Measurements from ENCODE around the gene MVP.

GRCh38 chr16:29814592-29814991, 5.7 kb upstream of the MVP start:
- no peak for TF ChIP-seq CTCF (conservative IDR thresholded peaks at IDR 0.05; ENCODE audit: low read length)
- no peak for TF ChIP-seq EZH2phosphoT487 (IDR thresholded peaks at IDR 0.05; ENCODE audit: borderline replicate concordance, low read depth, low read length)

Measured in OCI-LY7 (cell line).